GM19455 (cell line): ENCODE data around the gene KIF4B.
A peak's percentile ranks its signal among the peaks of the same experiment; 100 is the strongest.
"Not testable (repeated sequence)": the region's sequence is repeated elsewhere in the genome, so short reads cannot be mapped to it uniquely, and the experiment has no call there.

Source experiments
- ATAC-seq: cut with Tn5 transposase; IDR thresholded peaks from one replicate; pipeline ENCODE4 v1.9.1; 2021; ENCODE audit not compliant: unreplicated experiment

Gene KIF4B

DNA sequence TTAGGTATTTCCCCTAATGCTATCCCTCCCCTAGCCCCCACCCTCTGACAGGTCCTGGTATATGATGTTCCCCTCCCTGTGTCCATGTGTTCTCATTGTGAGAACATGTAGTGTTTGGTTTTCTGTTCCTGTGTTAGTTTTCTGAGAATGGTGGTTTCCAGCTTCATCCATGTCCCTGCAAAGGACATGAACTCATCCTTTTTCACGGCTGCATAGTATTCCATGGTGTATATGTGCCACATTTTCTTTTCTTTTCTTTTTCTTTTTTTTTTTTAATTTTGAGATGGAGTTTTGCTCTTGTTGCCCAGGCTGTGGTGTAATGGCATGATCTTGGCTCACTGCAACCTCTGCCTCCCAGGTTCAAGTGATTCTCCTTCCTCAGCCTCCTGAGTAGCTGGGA, 7.3 kb upstream of the KIF4B start:
- ATAC-seq = not testable (repeated sequence)

DNA sequence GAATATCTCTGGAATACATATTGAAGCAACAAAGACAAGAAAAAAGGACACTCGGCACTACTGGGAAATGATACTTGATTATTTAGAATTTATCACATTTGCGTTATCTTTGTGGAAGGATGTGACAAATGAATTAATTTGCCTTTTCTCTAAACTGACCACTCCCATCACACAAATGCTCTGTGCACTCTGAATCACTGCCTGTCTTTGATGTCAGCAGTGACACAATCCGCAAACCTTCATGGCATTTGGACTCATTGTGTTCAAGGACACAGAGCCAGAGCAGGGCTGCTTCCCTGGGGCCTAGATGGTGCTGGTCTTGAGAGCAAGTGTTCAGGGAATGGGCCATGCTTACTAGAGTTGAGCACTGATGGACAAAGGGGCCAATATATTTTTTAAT, 4.9 kb upstream of the KIF4B start:
- no peak for ATAC-seq

DNA sequence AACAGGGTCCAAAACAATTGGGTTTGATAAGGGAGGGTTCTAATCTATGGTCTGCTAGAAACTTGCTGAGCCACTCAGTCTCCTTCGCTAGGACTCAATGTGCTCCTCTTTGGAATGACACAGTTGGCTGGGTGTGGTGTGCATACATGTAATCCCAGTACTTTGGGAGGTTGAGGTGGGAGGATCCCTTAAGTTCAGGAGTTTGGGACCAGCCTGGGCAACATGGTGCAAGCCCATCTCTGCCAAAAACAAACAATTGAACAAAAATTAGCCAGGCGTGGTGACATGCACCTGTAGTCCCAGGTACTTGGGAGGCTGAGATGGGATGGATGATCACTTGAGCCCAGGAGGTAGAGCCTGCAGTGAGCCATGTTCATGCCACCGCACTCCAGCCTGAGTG, 2.7 kb upstream of the KIF4B start:
- ATAC-seq = no peak

DNA sequence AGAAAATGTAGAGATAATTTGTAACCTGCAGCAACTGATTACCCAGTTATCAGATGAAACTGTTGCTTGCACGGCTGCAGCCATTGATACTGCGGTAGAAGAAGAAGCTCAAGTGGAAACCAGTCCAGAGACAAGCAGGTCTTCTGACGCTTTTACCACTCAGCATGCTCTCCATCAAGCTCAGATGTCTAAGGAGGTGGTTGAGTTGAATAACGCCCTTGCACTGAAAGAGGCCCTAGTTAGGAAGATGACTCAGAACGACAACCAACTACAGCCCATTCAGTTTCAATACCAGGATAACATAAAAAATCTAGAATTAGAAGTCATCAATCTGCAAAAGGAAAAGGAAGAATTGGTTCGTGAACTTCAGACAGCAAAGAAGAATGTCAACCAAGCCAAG, 1.7 kb downstream of the KIF4B start:
- no peak for ATAC-seq

DNA sequence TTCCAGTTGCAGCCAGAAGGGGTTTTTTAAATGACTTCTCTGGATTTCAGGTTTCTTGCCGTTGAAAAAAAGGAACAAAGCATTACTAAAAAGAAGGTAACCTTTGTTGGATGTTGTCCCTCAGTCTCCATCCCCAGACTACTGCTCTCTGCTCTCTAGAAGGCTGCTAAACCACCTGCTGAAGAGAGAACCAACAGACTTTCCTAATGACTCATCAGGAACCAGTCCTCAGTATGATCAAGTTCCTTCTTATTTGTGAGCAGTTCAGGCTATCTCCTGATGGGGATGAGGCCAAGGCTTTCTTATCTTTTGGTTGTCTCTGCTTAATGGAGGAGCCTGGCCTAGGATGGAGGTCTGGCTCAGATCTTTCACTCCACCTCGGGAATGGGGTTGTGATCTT, 4.1 kb downstream of the KIF4B start:
- peak; percentile 94 for ATAC-seq

DNA sequence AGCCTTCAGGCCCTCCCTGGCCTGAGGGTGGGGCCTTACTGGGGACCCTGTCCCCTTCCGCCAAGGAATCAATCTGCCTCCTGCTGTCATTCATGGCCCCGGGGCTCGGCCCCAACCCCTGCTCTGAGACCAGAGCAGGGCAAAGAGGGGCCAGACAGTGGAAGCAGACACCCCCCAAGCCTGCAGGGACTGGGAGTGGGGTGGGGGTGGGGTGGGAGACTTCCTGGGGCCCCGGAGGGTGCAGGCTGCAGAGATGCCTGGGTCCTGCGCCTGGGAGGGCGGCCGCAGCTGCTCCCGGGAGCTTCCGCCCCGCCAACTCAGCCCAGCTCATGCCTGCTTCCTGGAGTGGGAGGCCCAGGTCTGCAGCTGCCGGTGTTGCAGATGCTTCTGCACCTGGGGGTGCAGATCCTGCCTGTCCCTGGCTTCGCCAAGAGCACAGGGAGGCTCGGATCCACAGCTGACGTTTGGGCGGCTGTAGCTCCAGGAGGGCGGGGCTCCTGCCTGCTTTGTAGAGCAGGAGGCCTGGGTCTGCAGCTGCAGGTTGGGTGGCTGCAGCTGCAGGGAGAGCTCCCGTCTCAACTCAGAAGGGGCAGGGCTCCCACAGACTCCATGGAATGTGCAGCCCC, 6.2 kb downstream of the KIF4B start:
- ATAC-seq = no peak

DNA sequence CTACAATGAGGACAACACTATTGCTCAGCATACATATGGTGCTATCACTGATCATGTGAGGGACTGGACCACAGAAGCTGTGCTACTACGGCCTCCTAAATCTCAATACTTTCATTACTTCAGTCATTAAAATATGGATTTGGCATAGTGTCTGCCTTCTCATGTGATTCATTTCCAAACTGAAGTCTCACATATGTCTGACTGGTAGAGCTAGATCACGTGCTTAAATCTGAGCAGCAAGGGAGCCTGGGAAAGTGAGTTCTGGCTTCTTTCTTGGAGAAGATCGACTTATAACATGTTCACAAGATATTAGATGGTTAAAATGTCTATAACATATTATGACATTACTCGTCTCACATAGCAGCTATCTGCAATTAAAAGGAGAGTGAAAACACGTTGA, 8.3 kb downstream of the KIF4B start:
- ATAC-seq = no peak

DNA sequence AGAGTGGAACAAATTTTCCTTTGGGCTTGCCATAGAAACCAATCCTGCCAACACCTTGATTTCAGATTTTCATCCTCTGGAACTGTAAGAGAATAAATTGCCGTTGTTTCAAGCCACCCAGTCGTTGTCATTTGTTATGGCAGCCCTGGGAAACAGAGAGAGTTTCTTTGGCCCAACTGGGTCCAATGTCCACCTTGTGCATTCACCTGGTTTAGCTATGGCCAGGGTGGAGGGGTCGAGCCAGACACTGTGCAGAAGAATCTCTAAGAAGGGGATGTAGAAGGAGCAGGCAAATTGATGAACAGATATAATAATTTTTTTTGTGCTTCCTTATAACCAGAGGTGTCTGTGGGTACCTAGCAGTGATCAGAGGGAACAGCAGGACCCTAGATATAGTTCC, 9.8 kb downstream of the KIF4B start:
- ATAC-seq = no peak

DNA sequence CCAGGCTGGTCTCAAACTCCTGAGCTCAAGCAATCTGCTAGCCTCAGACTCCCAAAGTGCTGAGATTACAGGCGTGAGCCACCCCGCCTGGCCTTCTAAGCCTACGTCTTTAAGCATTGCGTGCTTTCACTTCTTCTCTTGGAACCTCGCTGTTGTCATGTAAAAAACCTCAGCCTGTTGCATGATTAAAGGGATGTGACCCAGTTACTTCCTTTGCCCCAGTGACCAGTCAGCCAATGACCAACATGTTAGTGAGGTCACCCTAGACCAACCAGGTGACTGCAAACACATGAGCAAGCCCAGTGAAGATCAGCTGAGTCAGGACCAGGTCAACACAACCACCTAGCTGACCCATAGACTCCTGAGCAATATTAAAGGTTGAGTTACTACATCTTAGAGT, 10.5 kb downstream of the KIF4B start:
- no peak for ATAC-seq

DNA sequence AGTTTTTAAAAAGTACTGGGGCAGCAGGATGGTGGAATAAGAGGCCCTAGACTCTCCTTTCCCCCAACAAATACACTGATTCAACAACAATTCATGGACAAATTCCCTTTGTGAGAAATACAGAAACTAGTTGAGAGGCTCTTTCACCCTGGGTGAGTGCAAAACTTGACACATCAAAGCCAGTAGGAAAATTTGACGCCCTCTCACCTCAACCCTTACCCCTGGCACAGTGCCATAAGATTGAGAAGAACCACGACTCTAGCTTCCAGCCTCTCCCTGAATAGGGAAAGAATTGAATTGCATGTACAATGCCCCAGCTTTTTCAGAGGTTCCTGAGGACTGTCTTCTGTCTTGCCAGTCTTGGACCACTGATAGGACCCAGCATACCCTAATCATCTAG, 12.3 kb downstream of the KIF4B start:
- ATAC-seq = no peak

DNA sequence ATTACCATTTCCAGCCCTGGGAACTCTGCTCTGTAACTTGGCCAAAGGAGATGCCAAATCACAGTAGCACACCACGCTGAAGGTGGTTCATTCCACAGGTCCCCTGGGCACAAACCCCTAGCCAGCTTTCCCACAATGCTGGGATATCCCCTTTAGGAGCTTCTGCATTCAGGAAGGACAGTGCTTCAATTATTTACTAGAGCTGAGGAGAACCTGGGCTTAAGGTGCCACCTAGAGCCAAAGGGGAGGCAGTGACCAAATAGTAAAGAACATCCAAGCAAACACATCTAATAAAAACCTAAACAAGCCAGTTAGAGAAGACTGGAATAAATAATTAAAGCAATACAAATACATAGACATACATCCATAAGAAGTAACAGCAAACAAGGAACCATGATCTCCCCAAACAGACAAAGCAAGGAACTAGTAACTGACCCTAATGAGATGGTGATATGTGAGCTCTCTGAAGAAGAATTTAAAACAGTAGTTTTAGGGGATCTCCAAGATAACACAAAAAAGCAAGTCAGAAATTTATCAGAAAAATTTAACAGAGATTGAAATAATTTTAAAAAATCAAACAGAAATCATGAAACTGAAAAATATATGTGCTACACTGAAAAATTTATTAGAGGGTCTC, 14.6 kb downstream of the KIF4B start:
- ATAC-seq = no peak

DNA sequence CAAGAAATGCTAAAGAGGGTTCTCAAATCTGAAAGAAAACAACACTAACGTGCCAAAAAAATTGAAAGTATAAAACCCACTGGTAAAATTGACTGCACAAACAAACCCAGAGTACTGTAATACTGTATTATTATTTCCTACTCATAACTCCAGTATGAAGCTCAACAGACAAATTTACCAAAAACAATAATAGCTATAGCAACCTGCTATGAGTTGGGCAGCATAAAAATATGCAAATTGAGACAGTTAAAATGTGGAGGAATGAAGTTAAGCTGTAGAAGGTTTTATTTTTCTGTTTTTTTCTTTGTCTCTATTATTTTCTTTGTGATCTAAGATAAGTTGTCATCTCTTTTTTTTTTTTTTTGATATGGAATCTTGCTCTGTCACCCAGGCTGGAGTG, 15.7 kb downstream of the KIF4B start:
- no peak for ATAC-seq

DNA sequence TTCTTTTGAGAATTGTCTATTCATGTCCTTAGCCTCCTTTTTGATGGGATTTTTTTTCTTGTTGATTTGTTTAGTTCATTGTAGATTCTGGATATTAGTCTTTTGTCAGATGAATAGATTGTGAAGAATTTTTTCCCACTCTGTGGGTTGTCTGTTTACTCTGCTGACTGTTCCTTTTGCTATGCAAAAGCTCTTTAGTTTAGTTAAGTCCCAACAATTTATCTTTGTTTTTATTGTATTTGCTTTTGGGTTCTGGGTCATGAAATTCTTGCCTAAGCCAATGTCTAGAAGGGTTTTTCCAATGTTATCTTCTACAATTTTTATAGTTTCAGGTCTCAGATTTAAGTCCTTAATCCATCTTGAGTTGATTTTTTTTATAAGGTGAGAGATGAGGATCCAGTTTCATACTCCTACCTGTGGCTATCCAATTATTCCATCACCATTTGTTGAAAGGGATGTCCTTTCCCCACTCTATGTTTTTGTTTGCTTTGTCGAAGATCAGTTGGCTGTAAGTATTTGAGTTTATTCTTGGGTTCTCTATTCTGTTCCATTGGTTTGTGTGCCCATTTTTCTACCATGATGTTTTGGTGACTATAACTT, 20.7 kb downstream of the KIF4B start:
- not testable (repeated sequence) for ATAC-seq

DNA sequence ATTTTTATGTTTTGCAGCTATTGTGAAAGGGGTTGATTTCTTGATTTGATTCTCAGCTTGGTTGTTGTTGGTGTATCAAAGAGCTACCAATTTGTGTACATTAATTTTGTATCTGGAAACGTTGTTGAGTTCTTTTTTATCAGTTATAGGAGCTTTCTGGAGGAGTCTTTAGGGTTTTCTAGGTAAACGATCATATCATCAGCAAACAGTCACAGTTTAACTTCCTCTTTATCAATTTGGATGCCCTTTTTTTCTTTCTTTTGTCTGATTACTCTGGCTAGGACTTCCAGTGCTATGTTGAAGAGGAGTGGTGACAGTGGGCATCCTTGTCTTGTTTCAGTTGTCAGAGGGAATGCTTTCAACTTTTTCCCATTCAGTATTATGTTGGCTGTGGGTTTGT, 21.5 kb downstream of the KIF4B start:
- ATAC-seq = not testable (repeated sequence)

DNA sequence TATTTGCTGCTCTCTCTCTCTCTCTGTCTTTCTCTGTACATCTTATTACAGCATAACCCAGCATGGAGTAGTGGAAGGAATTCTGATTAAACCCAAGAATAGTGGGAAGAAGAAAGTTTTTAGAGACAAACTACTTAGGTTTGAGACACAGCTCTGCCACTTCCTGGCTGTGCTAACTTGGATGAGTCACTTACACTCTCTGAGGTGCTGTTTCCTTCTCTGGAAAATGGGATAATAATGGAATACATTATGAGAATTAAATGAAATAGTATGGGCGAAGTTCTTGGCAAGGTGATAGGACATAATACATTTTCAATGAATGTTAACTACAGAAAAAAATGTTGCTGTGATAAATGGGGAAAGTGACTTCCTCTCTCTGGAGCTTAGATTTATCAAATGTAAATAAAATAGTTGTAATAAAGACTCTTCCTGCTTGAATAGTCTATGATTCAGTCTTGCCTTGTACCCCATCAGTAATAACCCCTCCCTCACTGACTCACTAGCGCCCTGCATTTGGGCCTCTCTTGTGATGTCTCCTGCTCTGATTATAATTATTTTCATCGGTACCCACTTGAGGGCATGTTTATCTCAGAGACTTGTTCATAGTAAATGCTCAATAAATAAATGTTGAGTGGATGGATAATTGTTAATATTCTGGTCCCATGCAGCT, 27.6 kb downstream of the KIF4B start:
- ATAC-seq = no peak

DNA sequence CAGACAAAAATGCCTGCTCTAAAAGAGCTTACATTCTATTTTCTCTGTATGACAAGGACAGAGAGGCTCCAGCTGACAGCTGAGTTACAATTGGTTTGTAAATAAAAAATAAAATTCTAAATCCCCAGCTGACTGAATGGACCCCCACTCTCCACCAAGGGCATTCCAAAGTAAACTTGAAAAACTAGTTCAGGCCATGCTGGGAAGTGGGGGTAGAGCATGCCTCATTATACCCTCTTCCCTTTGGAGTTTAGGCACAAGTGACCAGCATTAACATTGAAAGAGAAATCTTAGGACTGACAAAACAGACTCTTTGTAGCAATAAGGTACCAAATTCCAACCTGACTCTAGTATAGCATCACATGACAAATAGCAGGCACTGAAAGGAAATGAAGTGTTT, 31.0 kb downstream of the KIF4B start:
- no peak for ATAC-seq

DNA sequence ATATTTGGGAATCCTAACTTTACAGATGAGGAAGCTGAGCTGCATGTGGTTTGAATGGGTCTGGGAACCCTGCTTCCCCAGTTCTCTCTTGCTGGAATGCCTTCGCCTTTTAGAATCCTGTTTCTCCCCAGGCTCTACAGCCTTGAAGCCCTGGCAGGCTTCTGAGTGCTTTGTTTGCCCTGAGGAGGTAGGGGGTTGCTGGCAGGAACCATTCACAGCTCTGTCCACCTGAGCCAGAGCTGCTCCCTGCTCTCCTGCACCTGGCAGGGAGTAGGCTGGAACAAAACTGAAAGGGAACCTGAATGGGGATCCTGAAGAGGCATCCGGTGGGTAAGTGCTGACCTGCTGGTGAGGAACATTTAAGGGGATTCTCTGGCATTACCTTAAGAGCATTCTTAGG, 33.0 kb downstream of the KIF4B start:
- ATAC-seq = no peak

DNA sequence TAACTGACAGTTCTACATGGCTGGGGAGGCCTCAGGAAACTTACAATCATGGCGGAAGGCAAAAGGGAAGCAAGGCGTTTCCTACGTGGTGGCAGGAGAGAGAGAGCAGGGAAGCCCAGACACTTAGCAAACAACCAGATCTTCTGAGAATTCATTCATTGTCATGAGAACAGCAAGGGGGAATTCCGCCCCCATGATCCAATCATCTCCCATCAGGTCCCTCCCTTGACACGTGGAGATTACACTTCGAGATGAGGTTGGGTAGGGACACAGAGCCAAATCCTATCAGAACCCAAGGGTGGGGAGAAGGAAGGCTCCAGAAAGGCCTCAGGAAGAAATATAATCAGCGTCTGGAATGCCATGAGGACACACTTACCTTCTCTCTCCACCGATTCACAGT, 34.3 kb downstream of the KIF4B start:
- ATAC-seq = no peak

DNA sequence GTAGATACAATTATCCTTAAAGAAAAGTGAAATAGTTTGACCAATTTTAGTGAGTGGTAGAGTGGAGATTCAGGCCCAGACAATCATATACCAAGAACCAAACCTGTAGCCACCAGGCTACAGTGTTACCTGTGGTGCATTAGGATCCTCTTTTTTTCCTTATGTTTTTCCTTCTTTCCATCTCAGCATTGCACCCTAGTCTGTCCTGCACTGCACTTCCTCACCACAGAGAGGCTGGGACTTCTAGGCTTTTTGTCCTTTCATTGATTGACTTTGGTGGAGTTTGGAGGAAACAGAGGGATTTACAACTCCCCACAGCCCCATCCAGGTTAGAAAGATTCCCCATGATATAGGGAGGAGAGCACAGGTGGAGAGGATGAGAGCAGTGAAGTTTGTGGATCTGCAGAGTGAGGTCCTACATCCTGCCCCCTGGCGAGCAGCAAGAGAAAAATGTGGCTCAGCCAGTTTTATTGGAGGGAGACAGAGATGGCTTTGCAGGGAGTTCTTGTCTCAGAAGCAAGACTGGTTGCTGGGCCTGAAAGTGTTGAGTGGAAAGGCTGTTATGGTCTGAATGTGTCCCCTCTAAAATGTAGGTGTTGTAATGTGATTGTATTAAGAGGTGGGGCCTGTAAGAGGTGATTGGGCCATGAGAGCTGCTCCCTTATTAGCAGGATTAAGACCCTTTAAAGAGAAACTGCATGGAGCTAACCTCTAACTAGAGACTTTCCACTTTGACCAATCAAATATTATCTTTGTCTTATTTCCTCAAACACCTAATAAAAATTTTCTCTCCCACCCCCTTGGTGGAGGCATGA, 36.2 kb downstream of the KIF4B start:
- no peak for ATAC-seq

DNA sequence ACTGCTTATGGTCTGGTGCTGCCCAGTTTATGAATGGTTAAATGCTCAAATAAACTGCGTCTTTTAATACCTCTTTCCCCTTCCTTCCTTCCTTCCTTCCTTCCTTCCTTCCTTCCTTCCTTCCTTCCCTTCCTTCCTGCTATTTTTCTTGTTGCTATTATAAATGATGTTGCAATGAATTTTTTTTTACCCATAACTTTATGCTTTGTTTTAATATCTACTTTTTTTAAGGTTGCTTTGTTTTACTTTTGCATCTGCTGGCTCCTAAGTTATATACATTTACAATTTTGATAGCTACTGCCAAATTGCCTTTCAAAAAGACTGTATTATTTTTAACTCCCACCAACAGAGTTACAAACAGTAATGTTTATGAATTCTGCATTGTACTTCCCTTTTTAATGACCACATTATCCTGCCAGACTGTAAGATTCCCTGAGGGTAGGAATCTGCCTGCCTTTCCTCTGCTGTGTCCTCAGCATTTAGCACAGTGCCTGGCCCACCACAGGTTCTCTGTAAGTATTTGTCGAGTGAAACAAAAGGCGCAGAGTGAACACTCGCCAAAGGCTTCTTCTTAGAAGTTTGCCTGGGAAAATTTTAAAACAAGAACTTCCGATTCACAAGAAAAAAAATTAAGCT, 36.9 kb downstream of the KIF4B start:
- ATAC-seq = no peak

DNA sequence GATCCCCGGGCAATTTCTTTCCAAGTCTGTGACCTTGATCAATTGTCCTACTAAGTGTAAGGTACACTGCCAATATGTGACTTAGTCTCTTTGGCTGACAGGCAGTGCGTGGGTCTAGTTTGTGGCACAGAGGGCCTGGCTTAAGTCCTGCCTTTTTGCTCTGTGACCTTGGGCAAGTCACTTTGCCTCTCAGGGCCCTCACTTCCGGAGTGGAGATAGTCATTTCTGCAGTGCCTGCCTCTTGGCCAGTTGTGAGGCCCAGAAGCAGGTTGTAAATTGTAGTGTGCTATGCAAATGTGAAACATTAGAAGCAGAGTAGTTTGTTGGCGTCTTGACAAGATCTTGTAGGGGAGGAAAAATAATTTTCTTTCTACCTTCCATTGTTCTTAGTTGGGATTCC, 39.0 kb downstream of the KIF4B start:
- no peak for ATAC-seq
